GM21360 (cell line): ENCODE measurements around the gene CASK.
"Not testable (repeated sequence)": the region's sequence is repeated elsewhere in the genome, so short reads cannot be mapped to it uniquely, and the experiment has no call there.

Source experiments
- ATAC-seq: cut with Tn5 transposase; IDR thresholded peaks from one replicate; pipeline ENCODE4 v1.9.1; 2021; ENCODE audit warnings: mild to moderate bottlenecking, moderate library complexity; ENCODE audit not compliant: unreplicated experiment

CASK gene

GRCh38 chrX:41739871-41740270, 183.5 kb downstream of the CASK start:
- ATAC-seq, result no peak

DNA sequence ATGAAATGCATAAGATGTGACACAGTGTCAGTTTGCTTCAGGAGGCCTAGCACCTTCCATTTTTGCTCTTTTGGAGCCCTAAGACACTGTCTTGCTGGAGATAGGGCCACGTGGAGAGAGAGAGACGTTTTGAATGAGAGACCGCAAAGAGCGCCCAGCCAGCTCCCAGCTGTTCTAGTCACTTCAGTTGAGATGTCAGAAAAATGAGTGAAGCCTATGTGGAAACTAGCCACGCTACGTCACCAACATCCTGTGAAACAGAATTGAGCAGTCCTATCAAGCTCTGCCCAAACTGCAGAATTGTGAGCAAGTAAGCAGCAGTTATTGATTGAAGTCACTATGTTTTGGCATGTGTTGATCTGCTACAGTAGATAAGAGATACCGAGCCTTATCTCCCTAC, 186.3 kb downstream of the CASK start:
- no peak for ATAC-seq

GRCh38 chrX:41734530-41734929, 188.8 kb downstream of the CASK start:
- ATAC-seq, result no peak

DNA sequence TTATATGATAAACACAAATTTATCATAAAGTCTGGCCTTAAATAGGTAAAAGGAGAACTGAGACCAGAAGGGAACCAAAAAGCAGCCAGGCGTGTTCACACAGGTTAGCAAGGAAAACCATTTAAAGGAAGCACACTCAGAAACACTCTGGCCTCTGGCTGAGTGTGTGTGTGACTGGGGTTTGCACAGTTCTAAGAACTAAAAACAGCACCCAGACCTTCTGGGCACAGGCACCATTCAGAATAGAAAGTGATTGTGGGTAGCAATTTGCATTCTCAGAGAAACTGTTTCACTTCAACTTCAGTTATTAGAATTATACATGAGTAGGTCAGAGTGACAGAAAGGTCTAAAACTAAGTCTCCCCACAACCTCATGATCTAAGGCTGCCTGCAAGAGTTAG, 189.4 kb downstream of the CASK start:
- peak; percentile 99 for ATAC-seq

- no peak for ATAC-seq
Measured at GRCh38 chrX:41732260-41732659, 191.1 kb downstream of the CASK start.

GRCh38 chrX:41730081-41730480, 193.3 kb downstream of the CASK start:
- no peak for ATAC-seq

DNA sequence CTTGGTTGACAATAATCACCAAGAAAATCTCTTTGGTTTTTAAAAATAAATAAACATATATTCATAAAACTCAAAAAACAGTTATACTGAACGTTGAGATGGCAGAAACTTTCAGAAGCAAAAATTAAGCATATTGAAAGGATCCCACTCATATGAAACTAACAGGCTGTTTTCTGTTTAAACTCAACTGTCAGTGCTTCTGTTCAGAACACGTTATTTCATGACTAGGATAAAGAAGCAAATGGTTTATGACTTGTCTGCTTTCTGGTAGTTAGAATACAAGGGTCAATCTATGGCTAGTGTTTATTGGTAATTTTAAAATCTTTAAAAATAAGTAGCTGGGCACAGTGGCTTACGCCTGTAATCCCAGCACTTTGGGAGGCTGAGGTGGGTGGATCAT, 195.2 kb downstream of the CASK start:
- ATAC-seq, result no peak

DNA sequence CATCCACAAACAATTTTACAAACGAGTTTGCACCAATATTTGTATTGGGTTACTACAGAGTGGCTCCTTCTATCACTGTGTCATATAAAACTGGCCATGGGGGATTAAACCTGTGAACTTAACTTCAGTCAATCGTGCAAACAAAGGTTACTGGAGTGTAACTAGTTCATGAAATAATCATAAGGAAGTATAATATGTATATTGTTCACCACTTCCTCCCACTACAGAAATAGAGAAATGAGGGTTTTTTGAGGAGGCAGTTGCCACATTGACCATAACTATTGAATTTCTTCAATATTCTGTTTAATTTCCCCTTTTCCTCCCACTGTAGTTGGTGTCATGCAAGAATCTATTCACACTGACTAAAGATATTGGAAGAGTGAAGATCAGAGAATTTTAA, 199.5 kb downstream of the CASK start, which contains the start of gene GPR82:
Gene GPR82, plus strand, starts transcription at position 356 of the 400 bp plus-strand sequence. CDS start 2,846 bp downstream, outside the sequence.
- no peak for ATAC-seq

DNA sequence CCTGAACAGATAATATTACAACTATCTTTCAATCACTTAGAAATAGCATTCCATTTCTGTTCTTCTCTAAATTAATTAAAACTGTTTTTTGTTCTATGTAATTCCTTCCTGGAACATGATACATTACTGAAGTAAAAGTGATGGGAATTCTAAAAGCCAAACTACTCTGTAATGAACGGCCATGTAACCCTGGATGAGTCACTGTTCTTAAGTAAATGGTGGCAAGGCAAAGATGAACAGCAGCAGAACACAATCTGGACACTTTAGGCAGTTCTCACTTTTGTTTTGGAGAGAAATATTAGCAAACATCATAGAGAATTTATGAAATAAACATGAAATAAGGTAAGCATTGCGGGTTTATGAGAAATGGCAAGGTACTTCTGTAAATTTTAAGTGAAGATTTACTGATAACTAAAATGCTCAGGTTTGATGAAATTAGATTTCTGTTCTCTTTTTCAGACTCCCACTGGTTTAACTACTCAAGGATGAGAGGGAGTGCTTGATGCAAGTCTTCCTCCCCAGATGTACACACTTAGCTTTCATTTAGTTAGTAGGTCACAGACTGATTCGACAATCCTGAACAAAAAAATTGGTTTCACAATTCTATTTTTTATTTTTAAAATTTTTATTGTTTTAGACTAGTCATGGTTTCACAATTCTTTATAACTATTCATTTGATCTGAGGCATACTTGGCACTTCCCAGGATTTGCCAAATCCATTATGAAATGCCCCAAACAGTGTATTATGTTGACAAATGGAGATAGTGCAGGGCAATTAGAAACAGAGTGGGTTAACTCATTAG, 200.3 kb downstream of the CASK start:
- no peak for ATAC-seq

GRCh38 chrX:41722214-41722613, 201.1 kb downstream of the CASK start:
- no peak for ATAC-seq

DNA sequence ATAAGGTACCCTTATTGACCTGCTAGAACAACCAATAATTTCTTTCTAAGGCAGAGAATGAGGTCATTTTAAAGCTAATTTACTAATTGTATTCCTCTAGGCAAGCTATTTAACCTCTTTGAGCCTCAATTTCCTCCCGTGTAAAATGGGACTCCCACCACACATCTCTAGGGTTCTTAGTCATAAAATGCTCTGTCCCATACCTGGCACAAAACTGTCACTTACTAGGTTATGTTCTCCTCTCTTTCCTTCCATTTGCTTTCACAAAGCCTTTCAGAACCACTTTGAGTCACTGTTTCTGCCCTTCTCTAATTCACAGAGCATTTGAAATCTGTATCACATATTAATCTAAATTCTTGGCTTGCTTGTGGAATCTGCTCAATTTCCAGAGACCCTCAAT, 201.8 kb downstream of the CASK start:
- peak; percentile 72 for ATAC-seq

DNA sequence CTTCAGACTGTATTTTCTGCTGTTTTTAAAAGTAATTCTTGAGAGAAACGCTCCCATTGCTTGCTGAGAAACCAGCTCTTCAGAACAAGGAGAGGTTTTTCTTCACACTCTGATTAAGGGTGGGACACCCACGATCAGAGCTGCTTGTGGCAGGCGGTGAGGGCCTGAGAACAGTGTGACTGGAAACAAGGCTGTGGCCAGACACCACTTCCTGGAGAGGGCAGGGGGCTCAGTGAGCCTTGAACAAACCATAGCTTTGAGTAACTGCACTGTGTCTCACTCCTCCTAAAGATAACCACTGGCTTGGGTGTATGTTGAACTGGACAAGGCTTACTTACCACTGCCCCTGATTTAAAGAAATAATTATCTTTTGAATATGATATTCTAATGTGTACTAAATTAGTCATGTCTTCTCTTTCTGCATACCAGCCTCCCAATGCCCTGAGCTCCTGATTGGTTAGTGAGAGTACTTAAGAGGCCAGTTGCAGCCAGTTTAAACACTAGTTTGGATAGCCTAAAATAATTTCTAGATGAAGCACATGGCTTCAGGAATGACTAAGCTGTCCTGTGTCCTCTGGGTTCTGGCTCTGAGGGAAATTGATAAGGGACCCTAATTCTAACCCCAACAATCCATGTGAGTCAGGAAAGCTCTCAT, 203.1 kb downstream of the CASK start:
- peak; percentile 78 for ATAC-seq

- ATAC-seq, result not testable (repeated sequence)
Measured at GRCh38 chrX:41719610-41720009, 203.7 kb downstream of the CASK start.

DNA sequence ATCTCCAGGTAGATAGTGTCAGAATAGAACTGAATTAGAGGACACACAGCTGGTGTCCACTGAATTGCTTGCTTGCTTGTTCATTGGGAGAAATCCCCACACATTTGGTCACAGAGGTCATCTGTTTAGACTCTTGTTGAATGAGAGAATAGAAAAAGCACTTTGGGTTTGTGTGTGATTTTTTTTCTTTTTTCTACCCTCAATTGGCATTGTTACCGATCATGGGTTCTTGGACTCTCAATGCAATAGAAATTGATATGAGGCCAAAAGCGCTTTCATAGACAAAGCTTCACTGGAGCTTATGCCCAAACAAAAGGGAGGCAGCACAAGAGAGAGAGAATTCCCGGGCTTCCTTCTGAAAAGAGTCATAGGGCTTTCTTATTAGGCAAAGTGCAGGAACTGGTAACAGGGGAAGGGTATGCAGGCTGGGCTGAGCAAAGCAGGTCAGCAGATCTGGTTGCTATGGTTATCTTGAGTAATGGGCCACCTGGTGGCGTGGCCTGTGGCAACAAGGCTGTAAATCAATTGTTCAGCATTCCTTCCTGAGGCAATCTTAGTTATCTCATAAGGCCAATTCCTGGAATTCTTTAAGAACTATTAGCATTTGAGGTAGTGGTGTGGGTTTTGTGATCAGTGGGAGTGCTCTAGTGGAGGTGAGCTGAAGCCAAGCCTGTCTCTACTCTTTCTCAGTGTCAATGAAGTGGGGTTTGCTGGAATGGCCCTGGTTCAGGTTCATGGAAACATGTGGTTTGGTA, 204.7 kb downstream of the CASK start:
- ATAC-seq, result no peak

GRCh38 chrX:41716767-41717473, 206.4 kb downstream of the CASK start:
- ATAC-seq, result no peak

DNA sequence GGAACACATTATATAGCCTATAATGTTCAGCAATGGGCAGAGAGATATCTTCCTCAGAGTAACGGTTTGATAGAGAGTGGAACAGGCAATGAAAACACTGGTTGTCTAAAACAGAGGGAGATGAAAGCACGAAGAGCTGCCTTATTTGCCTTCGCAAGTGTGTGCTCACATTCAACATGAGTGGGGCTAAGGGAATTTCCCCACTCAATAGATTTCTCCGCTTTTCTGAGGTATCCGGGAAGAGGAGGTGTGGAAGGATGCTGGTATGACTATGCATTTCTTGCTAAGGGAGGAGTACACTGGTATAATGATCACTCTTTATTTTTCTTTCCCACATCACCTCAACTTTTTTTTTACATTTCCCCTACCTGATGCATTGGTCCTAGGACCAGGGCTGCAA, 207.1 kb downstream of the CASK start:
- ATAC-seq, result no peak

DNA sequence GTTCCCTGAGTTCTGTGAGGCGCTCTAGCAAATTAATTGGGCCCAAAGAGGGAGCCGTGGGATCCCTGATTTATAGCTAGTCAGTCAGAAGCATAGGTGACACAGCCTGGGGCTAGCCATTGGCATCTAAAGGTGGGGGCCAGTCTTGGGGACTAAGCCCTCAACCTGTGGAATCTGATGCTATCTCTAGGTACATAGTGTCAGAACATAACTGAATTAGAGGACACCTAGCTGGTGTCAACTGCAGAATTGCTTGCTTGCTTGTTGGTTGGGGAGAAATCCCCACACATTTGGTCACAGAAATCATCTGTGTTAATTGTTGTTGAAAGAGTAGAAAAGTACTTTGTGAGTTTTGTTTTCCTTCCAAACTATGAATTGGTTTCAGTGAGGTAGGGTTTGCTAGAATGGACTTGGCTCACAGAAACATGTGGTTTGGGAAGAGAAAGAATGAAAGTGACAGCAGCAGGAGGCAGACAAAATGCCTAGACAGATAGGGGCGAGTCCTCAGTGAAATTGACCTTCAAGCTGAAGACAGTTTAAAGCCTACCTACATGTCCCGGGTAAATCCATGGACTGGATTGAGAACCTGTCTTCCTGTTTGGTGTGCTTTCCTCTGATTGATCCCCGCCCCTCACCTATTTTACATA, 212.2 kb downstream of the CASK start:
- no peak for ATAC-seq

DNA sequence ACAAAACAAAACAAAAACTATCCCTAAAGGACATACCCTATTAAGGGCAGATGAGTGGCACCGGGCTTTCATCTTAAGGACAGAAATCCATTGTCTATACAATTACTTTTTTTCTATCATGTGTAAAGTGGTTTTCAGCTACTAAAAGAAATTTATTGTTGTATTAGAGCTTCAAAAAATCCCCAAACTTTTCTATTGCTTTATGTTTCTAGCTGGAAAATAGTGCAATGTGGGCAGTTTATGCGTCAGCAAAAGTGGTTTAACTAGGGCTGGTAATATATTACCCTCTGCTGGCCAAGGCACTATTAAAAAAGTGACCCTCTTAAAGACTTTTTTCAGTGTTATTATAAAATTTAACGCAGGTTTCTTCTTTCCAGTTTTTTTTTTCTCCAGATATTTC, 214.9 kb downstream of the CASK start:
- no peak for ATAC-seq

GRCh38 chrX:41707218-41707617, 216.1 kb downstream of the CASK start:
- no peak for ATAC-seq

DNA sequence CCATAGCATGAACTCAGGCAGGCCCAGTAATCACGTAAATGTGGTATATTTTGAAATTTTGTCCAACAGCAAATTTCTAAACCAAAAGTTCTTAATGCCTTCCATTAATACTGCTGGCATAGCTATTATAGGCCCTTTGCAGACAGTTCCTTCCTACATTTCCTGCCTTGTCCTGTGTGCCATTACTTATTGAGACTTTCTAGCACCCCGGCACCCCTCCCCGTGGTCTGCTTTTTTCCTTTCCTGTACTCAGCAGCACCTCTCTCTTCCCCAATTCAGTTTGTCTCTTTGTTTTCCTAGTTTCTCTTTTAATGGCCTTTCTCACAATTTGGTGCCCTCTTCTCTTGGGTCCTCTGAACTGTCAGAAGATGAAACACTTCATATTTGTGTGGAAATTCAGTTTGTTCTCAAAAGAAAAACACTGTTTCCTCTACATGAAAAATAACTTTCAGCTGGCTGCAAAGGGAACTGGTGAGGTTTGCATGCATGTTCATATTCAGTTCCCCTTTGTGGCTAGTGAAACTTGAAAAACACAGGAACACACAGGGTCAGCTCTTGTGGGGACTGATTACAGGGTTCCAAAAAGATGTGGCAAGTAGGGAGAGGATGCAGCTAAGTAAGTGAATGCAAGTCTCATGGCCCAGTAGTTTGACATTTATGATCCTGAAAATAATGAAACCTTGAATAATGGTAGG, 217.5 kb downstream of the CASK start:
- ATAC-seq, result peak; percentile 85
